ENCODE results near the gene UMAD1.

DNA sequence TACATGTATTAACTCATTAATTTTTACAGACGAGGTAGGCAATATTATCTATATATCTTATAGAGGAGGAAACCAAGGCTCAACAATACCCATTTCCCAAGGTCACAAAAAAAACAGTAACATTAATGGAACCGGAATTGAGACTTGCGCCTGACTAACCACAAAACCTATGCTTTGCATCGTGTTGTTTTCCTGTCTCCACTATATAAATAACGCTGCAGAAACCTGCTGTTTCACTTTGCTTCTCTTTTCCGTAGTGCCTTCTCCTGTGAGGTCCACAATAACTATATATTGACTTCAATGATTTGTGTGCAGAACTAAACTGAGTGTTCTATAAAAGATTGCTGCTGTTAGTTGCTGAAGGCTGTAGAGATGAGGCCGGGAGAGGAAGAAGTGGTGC lies 175.5 kb downstream of the UMAD1 start:
- TF ChIP-seq, protein P1, sequence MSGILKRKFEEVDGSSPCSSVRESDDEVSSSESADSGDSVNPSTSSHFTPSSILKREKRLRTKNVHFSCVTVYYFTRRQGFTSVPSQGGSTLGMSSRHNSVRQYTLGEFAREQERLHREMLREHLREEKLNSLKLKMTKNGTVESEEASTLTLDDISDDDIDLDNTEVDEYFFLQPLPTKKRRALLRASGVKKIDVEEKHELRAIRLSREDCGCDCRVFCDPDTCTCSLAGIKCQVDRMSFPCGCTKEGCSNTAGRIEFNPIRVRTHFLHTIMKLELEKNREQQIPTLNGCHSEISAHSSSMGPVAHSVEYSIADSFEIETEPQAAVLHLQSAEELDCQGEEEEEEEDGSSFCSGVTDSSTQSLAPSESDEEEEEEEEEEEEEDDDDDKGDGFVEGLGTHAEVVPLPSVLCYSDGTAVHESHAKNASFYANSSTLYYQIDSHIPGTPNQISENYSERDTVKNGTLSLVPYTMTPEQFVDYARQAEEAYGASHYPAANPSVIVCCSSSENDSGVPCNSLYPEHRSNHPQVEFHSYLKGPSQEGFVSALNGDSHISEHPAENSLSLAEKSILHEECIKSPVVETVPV (CRISPR knock-in tag; IDR thresholded peaks at IDR 0.05), result no peak
- TF ChIP-seq, protein P2, sequence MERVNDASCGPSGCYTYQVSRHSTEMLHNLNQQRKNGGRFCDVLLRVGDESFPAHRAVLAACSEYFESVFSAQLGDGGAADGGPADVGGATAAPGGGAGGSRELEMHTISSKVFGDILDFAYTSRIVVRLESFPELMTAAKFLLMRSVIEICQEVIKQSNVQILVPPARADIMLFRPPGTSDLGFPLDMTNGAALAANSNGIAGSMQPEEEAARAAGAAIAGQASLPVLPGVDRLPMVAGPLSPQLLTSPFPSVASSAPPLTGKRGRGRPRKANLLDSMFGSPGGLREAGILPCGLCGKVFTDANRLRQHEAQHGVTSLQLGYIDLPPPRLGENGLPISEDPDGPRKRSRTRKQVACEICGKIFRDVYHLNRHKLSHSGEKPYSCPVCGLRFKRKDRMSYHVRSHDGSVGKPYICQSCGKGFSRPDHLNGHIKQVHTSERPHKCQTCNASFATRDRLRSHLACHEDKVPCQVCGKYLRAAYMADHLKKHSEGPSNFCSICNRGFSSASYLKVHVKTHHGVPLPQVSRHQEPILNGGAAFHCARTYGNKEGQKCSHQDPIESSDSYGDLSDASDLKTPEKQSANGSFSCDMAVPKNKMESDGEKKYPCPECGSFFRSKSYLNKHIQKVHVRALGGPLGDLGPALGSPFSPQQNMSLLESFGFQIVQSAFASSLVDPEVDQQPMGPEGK (CRISPR knock-in tag; IDR thresholded peaks at IDR 0.05; ENCODE audit: borderline replicate concordance), result no peak
- TF ChIP-seq ARNTL (CRISPR knock-in tag; IDR thresholded peaks at IDR 0.05; ENCODE audit: borderline replicate concordance, low read depth) (no peak), TCF4 (CRISPR knock-in tag; IDR thresholded peaks at IDR 0.05; ENCODE audit: borderline replicate concordance) (no peak), ISL1 (CRISPR knock-in tag; IDR thresholded peaks at IDR 0.05) (no peak), RARB (CRISPR knock-in tag; IDR thresholded peaks at IDR 0.05) (no peak), BACH2 (CRISPR knock-in tag; IDR thresholded peaks at IDR 0.05; ENCODE audit: borderline replicate concordance) (no peak), SNAI2 (CRISPR knock-in tag; IDR thresholded peaks at IDR 0.05) (no peak), TOX (CRISPR knock-in tag; IDR thresholded peaks at IDR 0.05; ENCODE audit: borderline replicate concordance) (no peak), ZC3H10 (CRISPR knock-in tag; IDR thresholded peaks at IDR 0.05) (no peak)
- TF ChIP-seq, protein P3, sequence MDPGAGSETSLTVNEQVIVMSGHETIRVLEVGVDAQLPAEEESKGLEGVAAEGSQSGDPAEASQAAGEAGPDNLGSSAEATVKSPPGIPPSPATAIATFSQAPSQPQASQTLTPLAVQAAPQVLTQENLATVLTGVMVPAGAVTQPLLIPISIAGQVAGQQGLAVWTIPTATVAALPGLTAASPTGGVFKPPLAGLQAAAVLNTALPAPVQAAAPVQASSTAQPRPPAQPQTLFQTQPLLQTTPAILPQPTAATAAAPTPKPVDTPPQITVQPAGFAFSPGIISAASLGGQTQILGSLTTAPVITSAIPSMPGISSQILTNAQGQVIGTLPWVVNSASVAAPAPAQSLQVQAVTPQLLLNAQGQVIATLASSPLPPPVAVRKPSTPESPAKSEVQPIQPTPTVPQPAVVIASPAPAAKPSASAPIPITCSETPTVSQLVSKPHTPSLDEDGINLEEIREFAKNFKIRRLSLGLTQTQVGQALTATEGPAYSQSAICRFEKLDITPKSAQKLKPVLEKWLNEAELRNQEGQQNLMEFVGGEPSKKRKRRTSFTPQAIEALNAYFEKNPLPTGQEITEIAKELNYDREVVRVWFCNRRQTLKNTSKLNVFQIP (CRISPR knock-in tag; IDR thresholded peaks at IDR 0.05; ENCODE audit: borderline replicate concordance, low read depth), result no peak
- TF ChIP-seq, protein P4, sequence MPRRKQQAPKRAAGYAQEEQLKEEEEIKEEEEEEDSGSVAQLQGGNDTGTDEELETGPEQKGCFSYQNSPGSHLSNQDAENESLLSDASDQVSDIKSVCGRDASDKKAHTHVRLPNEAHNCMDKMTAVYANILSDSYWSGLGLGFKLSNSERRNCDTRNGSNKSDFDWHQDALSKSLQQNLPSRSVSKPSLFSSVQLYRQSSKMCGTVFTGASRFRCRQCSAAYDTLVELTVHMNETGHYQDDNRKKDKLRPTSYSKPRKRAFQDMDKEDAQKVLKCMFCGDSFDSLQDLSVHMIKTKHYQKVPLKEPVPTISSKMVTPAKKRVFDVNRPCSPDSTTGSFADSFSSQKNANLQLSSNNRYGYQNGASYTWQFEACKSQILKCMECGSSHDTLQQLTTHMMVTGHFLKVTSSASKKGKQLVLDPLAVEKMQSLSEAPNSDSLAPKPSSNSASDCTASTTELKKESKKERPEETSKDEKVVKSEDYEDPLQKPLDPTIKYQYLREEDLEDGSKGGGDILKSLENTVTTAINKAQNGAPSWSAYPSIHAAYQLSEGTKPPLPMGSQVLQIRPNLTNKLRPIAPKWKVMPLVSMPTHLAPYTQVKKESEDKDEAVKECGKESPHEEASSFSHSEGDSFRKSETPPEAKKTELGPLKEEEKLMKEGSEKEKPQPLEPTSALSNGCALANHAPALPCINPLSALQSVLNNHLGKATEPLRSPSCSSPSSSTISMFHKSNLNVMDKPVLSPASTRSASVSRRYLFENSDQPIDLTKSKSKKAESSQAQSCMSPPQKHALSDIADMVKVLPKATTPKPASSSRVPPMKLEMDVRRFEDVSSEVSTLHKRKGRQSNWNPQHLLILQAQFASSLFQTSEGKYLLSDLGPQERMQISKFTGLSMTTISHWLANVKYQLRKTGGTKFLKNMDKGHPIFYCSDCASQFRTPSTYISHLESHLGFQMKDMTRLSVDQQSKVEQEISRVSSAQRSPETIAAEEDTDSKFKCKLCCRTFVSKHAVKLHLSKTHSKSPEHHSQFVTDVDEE (CRISPR knock-in tag; IDR thresholded peaks at IDR 0.05), result no peak

All from SK-N-SH treated with all-trans-retinoic acid at 6 μM for 48 hours (cell line).